ENCODE results near the gene ARSI.

DNA sequence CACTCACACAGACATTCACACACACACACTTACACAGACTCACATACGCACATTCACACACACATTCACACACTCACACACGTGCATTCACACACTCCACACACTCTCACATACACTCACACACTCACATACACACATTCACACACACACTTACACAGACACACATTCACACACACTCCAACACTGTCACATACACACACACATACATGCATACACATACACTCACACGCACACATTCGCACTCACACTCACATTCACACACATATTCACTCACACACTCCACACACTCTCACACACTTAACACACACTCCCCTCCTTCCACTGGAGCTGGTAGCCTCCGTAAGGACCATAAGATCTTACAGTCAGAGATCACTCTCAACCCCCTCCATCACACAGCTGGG lies 39.3 kb downstream of the ARSI start:
- TF ChIP-seq CTCF (IDR thresholded peaks at IDR 0.05; ENCODE audit: low read depth, low read length, poor library complexity, severe bottlenecking), result no peak
- TF ChIP-seq EZH2phosphoT487 (IDR thresholded peaks at IDR 0.05; ENCODE audit: borderline replicate concordance, low read length), result no peak
